Measurements from ENCODE around the gene FAF2. TPM values are rescaled to one million over a fixed set of nuclear protein-coding genes. Genes with fewer than 3 reads are reported as not detected.

FAF2 gene
- total and polyA plus RNA-seq, 4 donors: 12.7 to 28.3 (median 16.5) TPM

DNA sequence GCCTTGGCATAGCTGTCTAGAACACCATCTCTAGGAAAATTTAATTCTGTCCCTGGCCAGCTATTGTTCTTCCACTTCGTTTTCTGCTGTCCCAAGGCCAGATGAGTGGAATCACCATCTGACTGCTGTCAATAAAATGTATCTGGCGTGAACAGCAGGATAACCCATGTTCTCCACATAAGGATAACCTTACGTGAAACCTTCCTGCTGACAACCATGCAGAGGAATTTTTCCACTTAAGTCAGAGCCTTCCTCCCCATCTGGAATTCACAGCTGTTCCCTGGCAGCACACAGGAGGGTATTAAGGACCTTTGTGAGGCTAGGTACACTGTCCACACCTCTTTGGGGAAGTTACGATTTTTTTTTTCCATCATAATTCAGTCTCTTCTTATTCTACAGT lies 60.4 kb downstream of the FAF2 start:
- Histone ChIP-seq H3K9ac (ENCODE audit: low read depth in 1 of 2, low read length in 2 of 2) (no peak overlapping the region), H3K36me3 (ENCODE audit: control insufficient read depth in 4 of 4, insufficient read depth in 3 of 4, low read depth in 1 of 4, low read length in 3 of 4) (peaks cover 12 to 43% (median 33%) of the 10 kb centered on the region in 4 donors), H3K27ac (ENCODE audit: low read depth in 1 of 2, low read length in 2 of 2) (no peak overlapping the region), H3K4me3 (ENCODE audit: low read depth in 1 of 3, low read length in 3 of 3) (no peak overlapping the region), H3K9me3 (ENCODE audit: control insufficient read depth in 4 of 4, low read length in 3 of 4) (no peaks in the 10 kb centered on the region), H3K4me1 (ENCODE audit: control insufficient read depth in 4 of 4, insufficient read depth in 4 of 4, low read length in 3 of 4) (no peaks in the 10 kb centered on the region), H3K27me3 (ENCODE audit: control insufficient read depth in 4 of 4, insufficient read depth in 4 of 4, low read length in 3 of 4) (no peaks in the 10 kb centered on the region)
- no peak for TF ChIP-seq NR2F2 (IDR thresholded peaks at IDR 0.05)
- TF ChIP-seq, protein P1, sequence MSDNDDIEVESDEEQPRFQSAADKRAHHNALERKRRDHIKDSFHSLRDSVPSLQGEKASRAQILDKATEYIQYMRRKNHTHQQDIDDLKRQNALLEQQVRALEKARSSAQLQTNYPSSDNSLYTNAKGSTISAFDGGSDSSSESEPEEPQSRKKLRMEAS (IDR thresholded peaks at IDR 0.05): no peak
- TF ChIP-seq, protein P2, sequence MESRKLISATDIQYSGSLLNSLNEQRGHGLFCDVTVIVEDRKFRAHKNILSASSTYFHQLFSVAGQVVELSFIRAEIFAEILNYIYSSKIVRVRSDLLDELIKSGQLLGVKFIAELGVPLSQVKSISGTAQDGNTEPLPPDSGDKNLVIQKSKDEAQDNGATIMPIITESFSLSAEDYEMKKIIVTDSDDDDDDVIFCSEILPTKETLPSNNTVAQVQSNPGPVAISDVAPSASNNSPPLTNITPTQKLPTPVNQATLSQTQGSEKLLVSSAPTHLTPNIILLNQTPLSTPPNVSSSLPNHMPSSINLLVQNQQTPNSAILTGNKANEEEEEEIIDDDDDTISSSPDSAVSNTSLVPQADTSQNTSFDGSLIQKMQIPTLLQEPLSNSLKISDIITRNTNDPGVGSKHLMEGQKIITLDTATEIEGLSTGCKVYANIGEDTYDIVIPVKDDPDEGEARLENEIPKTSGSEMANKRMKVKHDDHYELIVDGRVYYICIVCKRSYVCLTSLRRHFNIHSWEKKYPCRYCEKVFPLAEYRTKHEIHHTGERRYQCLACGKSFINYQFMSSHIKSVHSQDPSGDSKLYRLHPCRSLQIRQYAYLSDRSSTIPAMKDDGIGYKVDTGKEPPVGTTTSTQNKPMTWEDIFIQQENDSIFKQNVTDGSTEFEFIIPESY (IDR thresholded peaks at IDR 0.05): no peak
- no peak for DNase-seq (ENCODE audit: low spot score)
- WGBS: 92% methylated on average over 4 of the region's 4 CpGs

DNA sequence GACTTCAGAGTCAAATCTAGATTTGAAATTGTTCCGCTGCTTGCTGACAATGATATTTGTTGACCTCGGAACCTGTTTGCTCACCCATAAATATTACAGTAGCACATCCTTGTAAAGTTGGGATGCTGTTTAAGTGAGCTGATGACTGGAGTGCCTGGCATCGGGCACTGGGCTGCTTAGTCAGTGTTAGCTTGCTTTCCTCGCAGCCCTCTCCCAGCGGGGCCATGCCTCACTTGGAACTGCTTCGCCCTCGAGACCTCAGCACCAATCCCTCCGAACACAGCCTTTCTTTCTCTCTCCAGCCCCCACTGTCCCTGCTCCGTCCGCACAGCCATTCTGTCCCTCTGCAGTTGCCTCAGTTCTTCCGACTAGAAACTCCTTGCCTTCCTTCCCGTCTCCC lies 65.6 kb downstream of the FAF2 start:
- Histone ChIP-seq H3K36me3 (ENCODE audit: control insufficient read depth in 4 of 4, insufficient read depth in 3 of 4, low read depth in 1 of 4, low read length in 3 of 4) (peaks cover 4 to 12% (median 5%) of the 10 kb centered on the region in 4 donors), H3K27ac (ENCODE audit: low read depth in 1 of 2, low read length in 2 of 2) (no peak overlapping the region), H3K9ac (ENCODE audit: low read depth in 1 of 2, low read length in 2 of 2) (no peak overlapping the region), H3K4me1 (ENCODE audit: control insufficient read depth in 4 of 4, insufficient read depth in 4 of 4, low read length in 3 of 4) (no peaks in the 10 kb centered on the region), H3K9me3 (ENCODE audit: control insufficient read depth in 4 of 4, low read length in 3 of 4) (no peaks in the 10 kb centered on the region), H3K27me3 (ENCODE audit: control insufficient read depth in 4 of 4, insufficient read depth in 4 of 4, low read length in 3 of 4) (no peaks in the 10 kb centered on the region), H3K4me3 (ENCODE audit: low read depth in 1 of 3, low read length in 3 of 3) (no peak overlapping the region)
- no peak for DNase-seq (ENCODE audit: low spot score)
- 85% methylated on average over 12 of the region's 12 CpGs for WGBS
- TF ChIP-seq, protein P2 (IDR thresholded peaks at IDR 0.05): no peak
- TF ChIP-seq, protein P3, sequence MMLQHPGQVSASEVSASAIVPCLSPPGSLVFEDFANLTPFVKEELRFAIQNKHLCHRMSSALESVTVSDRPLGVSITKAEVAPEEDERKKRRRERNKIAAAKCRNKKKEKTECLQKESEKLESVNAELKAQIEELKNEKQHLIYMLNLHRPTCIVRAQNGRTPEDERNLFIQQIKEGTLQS (IDR thresholded peaks at IDR 0.05): no peak
- no peak for TF ChIP-seq FOXA2 (IDR thresholded peaks at IDR 0.05)
- no peak for TF ChIP-seq GABPA (IDR thresholded peaks at IDR 0.05 in 1 of 2, conservative IDR thresholded peaks at IDR 0.05 in 1 of 2)
- no peak for TF ChIP-seq HNF4A (conservative IDR thresholded peaks at IDR 0.05)
- no peak for TF ChIP-seq NR2F2 (IDR thresholded peaks at IDR 0.05)

DNA sequence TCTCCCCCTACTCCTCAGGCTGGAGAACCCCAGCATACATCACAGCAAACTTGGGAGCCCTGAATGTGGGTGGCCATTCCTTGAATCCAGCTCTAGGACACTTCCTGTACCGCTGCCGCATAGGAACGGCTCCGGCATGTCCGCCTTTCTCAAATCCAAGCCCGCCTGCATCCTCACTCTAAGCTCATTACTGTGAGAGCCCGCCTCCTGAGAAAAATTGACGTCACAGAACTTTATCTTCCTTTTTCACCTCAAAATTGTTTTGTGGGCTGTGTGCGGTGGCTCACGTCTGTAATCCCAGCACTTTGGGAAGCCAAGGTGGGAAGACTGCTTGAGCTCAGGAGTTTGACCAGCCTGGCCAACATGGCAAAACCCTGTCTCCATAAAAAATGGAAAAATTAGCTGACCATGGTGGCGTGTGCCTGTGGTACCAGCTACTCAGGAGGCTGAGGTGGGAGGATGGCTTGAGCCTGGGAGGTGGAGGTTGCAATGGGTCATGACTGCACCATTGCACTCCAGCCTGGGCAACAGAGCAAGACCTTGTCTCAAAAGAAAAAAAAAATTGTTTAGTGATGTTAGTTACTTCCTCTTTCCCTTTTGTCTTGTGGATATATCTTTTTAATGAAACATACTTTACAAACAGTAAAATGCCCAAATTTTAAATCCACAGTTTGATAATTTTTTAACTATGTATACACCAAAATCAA lies 66.2 kb downstream of the FAF2 start:
- H3K4me1 ChIP-seq (ENCODE audit: control insufficient read depth in 4 of 4, insufficient read depth in 4 of 4, low read length in 3 of 4): no peaks in the 10 kb centered on the region
- peaks cover 0 to 7% (median 2%) of the 10 kb centered on the region in 4 donors for H3K36me3 ChIP-seq (ENCODE audit: control insufficient read depth in 4 of 4, insufficient read depth in 3 of 4, low read depth in 1 of 4, low read length in 3 of 4)
- DNase-seq (ENCODE audit: low spot score): no peak
- H3K27ac ChIP-seq (ENCODE audit: low read depth in 1 of 2, low read length in 2 of 2): no peak overlapping the region
- no peaks in the 10 kb centered on the region for H3K9me3 ChIP-seq (ENCODE audit: control insufficient read depth in 4 of 4, low read length in 3 of 4)
- 89% methylated on average over 11 of the region's 11 CpGs for WGBS
- H3K9ac ChIP-seq (ENCODE audit: low read depth in 1 of 2, low read length in 2 of 2): no peak overlapping the region
- no peak overlapping the region for H3K4me3 ChIP-seq (ENCODE audit: low read depth in 1 of 3, low read length in 3 of 3)
- no peaks in the 10 kb centered on the region for H3K27me3 ChIP-seq (ENCODE audit: control insufficient read depth in 4 of 4, insufficient read depth in 4 of 4, low read length in 3 of 4)
- no peak for TF ChIP-seq SP1 (IDR thresholded peaks at IDR 0.05)
- no peak for TF ChIP-seq EGR1 (IDR thresholded peaks at IDR 0.05; ENCODE audit: low read depth in 2 of 2)
- no peak for TF ChIP-seq NR2F2 (IDR thresholded peaks at IDR 0.05)
- TF ChIP-seq FOXA1 (IDR thresholded peaks at IDR 0.05): no peak
- TF ChIP-seq, protein P2 (IDR thresholded peaks at IDR 0.05): no peak
- TF ChIP-seq JUND (IDR thresholded peaks at IDR 0.05): no peak
- TF ChIP-seq, protein P4, sequence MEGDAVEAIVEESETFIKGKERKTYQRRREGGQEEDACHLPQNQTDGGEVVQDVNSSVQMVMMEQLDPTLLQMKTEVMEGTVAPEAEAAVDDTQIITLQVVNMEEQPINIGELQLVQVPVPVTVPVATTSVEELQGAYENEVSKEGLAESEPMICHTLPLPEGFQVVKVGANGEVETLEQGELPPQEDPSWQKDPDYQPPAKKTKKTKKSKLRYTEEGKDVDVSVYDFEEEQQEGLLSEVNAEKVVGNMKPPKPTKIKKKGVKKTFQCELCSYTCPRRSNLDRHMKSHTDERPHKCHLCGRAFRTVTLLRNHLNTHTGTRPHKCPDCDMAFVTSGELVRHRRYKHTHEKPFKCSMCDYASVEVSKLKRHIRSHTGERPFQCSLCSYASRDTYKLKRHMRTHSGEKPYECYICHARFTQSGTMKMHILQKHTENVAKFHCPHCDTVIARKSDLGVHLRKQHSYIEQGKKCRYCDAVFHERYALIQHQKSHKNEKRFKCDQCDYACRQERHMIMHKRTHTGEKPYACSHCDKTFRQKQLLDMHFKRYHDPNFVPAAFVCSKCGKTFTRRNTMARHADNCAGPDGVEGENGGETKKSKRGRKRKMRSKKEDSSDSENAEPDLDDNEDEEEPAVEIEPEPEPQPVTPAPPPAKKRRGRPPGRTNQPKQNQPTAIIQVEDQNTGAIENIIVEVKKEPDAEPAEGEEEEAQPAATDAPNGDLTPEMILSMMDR (IDR thresholded peaks at IDR 0.05; ENCODE audit: low read depth, low read length, missing input control): no peak
- no peak for TF ChIP-seq YY1 (IDR thresholded peaks at IDR 0.05)
- TF ChIP-seq FOXA2 (IDR thresholded peaks at IDR 0.05): no peak
- TF ChIP-seq, protein P5, sequence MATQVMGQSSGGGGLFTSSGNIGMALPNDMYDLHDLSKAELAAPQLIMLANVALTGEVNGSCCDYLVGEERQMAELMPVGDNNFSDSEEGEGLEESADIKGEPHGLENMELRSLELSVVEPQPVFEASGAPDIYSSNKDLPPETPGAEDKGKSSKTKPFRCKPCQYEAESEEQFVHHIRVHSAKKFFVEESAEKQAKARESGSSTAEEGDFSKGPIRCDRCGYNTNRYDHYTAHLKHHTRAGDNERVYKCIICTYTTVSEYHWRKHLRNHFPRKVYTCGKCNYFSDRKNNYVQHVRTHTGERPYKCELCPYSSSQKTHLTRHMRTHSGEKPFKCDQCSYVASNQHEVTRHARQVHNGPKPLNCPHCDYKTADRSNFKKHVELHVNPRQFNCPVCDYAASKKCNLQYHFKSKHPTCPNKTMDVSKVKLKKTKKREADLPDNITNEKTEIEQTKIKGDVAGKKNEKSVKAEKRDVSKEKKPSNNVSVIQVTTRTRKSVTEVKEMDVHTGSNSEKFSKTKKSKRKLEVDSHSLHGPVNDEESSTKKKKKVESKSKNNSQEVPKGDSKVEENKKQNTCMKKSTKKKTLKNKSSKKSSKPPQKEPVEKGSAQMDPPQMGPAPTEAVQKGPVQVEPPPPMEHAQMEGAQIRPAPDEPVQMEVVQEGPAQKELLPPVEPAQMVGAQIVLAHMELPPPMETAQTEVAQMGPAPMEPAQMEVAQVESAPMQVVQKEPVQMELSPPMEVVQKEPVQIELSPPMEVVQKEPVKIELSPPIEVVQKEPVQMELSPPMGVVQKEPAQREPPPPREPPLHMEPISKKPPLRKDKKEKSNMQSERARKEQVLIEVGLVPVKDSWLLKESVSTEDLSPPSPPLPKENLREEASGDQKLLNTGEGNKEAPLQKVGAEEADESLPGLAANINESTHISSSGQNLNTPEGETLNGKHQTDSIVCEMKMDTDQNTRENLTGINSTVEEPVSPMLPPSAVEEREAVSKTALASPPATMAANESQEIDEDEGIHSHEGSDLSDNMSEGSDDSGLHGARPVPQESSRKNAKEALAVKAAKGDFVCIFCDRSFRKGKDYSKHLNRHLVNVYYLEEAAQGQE (IDR thresholded peaks at IDR 0.05): no peak

All from liver (tissue), 9 donors.